Lower leg skin (tissue), 3 donors: Measurements from ENCODE around the gene TMEM165.

Experiments used
- CTCF ChIP-seq, 3 donors: fragments of 450-650 bp; IDR thresholded peaks; one replicate each; pipeline ENCODE4 v1.5.1; 2016; ENCODE audit warnings: antibody characterized with exemption in 3 of 3, mild to moderate bottlenecking in 3 of 3, moderate library complexity in 2 of 3
- POLR2A ChIP-seq, 2 donors: fragments of 450-650 bp; IDR thresholded peaks; one replicate each; pipeline ENCODE4 v1.6.1; 2016 to 2017; ENCODE audit warnings: antibody characterized with exemption in 2 of 2, mild to moderate bottlenecking in 1 of 2, moderate library complexity in 1 of 2

DNA sequence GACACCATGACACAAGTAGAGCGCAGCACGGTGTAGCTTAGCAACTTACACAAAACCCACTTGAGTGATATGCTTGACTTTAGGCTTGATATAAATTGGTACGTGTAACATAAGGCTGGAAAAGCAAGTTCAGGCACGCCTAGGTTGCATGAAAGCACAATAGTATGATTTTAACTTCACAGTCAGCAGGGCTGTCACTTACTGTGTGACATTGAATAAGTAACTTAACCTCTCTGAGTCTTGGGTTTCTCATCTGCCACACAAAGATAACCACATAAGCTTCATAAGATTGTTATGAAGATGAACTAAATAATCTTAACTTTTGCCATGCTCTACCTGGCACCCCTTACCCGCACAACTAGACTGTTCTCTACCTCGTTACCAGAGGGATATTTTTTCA is 40.2 kb upstream of the TMEM165 start:
- TF ChIP-seq POLR2A (IDR thresholded peaks at IDR 0.05) (no peak), CTCF (IDR thresholded peaks at IDR 0.05) (no peak)
